ENCODE measurements around the gene ZFPM1.

Gene ZFPM1

GRCh38 chr16:88415713-88416323, 37.3 kb upstream of the ZFPM1 start:
- no peaks in the 10 kb centered on the region for H3K36me3 ChIP-seq (ENCODE audit: insufficient read depth)
- no peak overlapping the region for H3K4me2 ChIP-seq
- no peak overlapping the region for H3K4me3 ChIP-seq (IDR thresholded peaks at IDR 0.05; ENCODE audit: insufficient read depth, low read depth, low read length)
- no peaks in the 10 kb centered on the region for H3K4me1 ChIP-seq (ENCODE audit: low read depth, poor library complexity, severe bottlenecking)
- no peaks in the 10 kb centered on the region for H3K79me2 ChIP-seq (ENCODE audit: insufficient read depth, low read depth)
- H3K27ac ChIP-seq, result no peak overlapping the region
- no peak for TF ChIP-seq CTCF (conservative IDR thresholded peaks at IDR 0.05; ENCODE audit: low read depth, low read length)
- H2AFZ ChIP-seq (ENCODE audit: low read depth), result no peak overlapping the region
- H3K27me3 ChIP-seq (ENCODE audit: insufficient read depth, low read depth), result peaks cover 89% of the 10 kb centered on the region
- H3K9ac ChIP-seq, result no peak overlapping the region
- no peaks in the 10 kb centered on the region for H4K20me1 ChIP-seq (ENCODE audit: insufficient read depth)

GRCh38 chr16:88416686-88417085, 36.4 kb upstream of the ZFPM1 start:
- Histone ChIP-seq H3K27me3 (ENCODE audit: insufficient read depth, low read depth) (peaks cover 97% of the 10 kb centered on the region), H3K4me3 (IDR thresholded peaks at IDR 0.05; ENCODE audit: insufficient read depth, low read depth, low read length) (no peak overlapping the region), H3K4me2 (no peak overlapping the region), H3K36me3 (ENCODE audit: insufficient read depth) (no peaks in the 10 kb centered on the region), H3K79me2 (ENCODE audit: insufficient read depth, low read depth) (no peaks in the 10 kb centered on the region), H2AFZ (ENCODE audit: low read depth) (no peak overlapping the region), H4K20me1 (ENCODE audit: insufficient read depth) (no peaks in the 10 kb centered on the region), H3K4me1 (ENCODE audit: low read depth, poor library complexity, severe bottlenecking) (no peaks in the 10 kb centered on the region), H3K9ac (no peak overlapping the region), H3K27ac (no peak overlapping the region)
- TF ChIP-seq CTCF (conservative IDR thresholded peaks at IDR 0.05; ENCODE audit: low read depth, low read length), result no peak

GRCh38 chr16:88417684-88418476, 35.2 kb upstream of the ZFPM1 start:
- Histone ChIP-seq H4K20me1 (ENCODE audit: insufficient read depth) (no peaks in the 10 kb centered on the region), H3K4me3 (IDR thresholded peaks at IDR 0.05; ENCODE audit: insufficient read depth, low read depth, low read length) (no peak overlapping the region), H3K27ac (no peak overlapping the region), H3K4me2 (no peak overlapping the region), H3K9ac (no peak overlapping the region), H3K36me3 (ENCODE audit: insufficient read depth) (no peaks in the 10 kb centered on the region), H2AFZ (ENCODE audit: low read depth) (no peak overlapping the region), H3K79me2 (ENCODE audit: insufficient read depth, low read depth) (no peaks in the 10 kb centered on the region), H3K4me1 (ENCODE audit: low read depth, poor library complexity, severe bottlenecking) (no peaks in the 10 kb centered on the region), H3K27me3 (ENCODE audit: insufficient read depth, low read depth) (peaks cover 85% of the 10 kb centered on the region)
- TF ChIP-seq CTCF (conservative IDR thresholded peaks at IDR 0.05; ENCODE audit: low read depth, low read length), result no peak

- no peaks in the 10 kb centered on the region for H4K20me1 ChIP-seq (ENCODE audit: insufficient read depth)
- no peaks in the 10 kb centered on the region for H3K4me1 ChIP-seq (ENCODE audit: low read depth, poor library complexity, severe bottlenecking)
- H3K9ac ChIP-seq, result no peak overlapping the region
- no peaks in the 10 kb centered on the region for H3K36me3 ChIP-seq (ENCODE audit: insufficient read depth)
- H2AFZ ChIP-seq (ENCODE audit: low read depth), result no peak overlapping the region
- H3K27ac ChIP-seq, result no peak overlapping the region
- no peak overlapping the region for H3K4me3 ChIP-seq (IDR thresholded peaks at IDR 0.05; ENCODE audit: insufficient read depth, low read depth, low read length)
- H3K79me2 ChIP-seq (ENCODE audit: insufficient read depth, low read depth), result no peaks in the 10 kb centered on the region
- H3K27me3 ChIP-seq (ENCODE audit: insufficient read depth, low read depth), result peaks cover 83% of the 10 kb centered on the region
- no peak overlapping the region for H3K4me2 ChIP-seq
- no peak for TF ChIP-seq CTCF (conservative IDR thresholded peaks at IDR 0.05; ENCODE audit: low read depth, low read length)
These were observed 34.2 kb upstream of the ZFPM1 start for GRCh38 chr16:88418869-88419268.
